SKM-1 (cell line): Measurements from ENCODE around the gene VSIG1.

Experiments used
- DNase-seq: peaks from one replicate; lab custom pipeline; 2025; ENCODE audit not compliant: unreplicated experiment; lab: John Stamatoyannopoulos, UW

The VSIG1 gene

GRCh38 chrX:108044554-108045256 lies at the start of gene VSIG1:
Gene VSIG1, plus strand, starts transcription at chrX:108045065. Its CDS starts 66 bp downstream, at chrX:108045131.
- DNase-seq, result no peak

GRCh38 chrX:107996124-107996523 lies 48.7 kb upstream of the VSIG1 start:
- no peak for DNase-seq

GRCh38 chrX:108000751-108001150 lies 44.1 kb upstream of the VSIG1 start:
- no peak for DNase-seq

- DNase-seq, result no peak
These were observed 43.5 kb upstream of the VSIG1 start for GRCh38 chrX:108001218-108001814.

DNA sequence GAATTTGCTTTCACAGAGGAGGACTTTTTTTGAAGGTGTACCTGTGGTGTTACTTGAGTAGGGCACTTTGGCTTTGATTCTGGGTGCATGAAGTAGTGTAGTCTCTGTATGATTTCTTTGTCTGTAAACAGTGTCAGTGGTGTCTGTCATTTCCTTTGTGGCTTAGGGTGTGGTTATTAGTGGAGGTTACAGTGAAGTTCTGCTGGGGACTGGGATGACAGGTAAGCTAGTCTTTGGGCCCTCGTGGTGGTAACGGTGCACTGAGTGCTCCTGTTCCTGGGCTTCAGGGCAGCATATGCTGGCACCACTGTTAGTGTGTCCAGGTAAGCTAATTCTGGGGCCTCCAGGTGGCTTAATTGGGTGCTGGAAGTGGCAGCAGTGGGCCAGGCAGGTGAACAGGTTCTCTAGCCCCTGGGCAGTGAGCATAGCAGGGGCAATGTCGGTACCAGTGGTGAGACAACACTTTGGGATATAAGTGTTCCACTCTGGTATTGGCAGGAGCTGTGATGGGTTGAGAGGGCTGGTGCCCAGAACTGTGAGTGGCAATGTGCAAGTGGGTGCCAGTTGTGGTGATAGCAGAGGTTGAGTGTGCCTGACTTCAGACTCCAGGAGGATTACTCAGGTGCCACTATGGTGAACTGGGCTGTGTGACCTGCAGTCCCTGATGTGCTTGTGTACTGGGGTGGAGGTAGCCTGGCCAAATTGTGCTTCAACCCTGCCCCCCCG lies 26.0 kb upstream of the VSIG1 start:
- DNase-seq, result no peak

DNA sequence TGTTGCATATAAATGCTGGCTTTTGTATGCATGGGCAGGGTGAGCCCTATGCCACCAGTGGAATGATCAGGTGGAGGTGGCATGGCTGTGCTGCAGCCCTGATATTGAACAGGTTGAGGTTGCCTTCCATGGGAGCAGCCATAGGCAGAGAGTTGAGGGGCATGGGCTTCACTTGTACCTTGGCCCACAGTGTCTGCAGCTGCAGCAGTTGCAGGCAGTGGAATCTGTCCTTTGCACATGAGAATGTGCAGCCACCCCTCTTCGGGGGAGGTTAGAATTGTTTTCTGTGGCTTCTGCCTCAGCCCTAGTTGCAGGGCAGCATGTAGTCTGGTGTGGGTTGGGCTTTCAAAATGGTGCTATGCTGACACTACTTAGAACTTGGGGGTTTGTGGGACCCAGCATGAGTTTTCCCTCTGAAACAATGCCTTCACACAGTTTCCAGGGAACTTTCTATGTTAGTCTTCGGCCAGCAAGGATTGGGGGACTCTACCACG lies 25.4 kb upstream of the VSIG1 start:
- no peak for DNase-seq

GRCh38 chrX:108020631-108021030 lies 24.2 kb upstream of the VSIG1 start:
- DNase-seq, result no peak

DNA sequence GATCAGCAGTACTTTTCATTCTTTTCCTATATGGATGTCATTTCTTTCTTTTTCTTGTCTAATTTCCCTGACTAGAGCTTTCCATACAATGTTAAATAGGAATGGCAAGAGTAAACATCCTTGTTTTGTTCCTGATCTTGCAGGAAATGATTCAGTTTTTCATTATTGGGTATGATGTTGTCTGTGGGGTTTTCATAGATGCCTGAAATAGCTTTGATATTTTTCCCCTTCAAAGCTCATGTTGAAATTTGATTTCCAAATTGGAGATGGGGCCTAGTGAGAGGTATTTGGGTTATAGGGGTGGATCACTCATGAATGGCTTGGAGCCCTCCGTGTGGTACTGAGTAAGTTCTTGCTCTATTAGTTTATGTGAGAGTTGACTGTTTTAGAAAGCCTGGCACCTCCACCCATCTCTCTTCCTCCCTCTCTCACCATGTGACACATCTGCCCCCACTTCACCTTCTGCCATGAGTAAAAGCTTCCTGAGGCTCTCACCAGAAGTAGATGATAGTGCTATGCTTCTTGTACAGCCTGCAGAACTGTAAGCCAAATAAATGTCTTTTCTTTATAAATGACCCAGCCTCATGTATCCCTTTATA lies 22.3 kb upstream of the VSIG1 start:
- DNase-seq, result no peak

- no peak for DNase-seq
These were observed 19.5 kb upstream of the VSIG1 start for GRCh38 chrX:108025376-108025775.

DNA sequence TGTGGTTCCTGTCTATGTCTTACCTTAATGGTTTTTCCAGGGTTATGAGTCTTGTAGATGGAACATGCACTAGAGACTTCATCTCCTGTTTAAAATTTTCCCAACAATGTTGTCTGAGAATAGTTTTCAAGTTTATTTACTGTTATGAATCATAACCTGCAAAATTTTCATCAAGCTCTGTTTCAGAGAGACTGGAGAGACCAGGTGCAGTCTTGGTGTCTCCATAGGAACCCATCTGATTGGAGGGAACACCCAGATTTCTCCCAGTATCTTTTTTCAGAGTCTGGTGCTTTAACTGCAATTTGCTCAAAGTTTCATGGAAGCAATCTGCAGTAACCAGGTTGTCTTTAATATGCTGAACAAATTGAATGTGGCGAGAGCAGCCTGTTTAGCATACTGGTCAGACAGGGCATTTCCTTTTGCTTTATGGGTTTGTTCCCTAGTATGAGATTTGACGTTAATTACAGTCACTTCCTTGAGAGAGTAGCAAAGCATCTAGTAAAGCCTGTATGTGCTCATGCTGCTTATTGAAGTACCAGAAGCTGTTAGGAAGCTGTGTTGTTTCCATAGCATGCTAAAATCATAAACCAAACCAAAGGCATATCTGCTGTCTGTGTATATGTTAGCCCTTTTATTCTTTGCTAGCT lies 18.8 kb upstream of the VSIG1 start:
- no peak for DNase-seq

GRCh38 chrX:108028854-108029253 lies 16.0 kb upstream of the VSIG1 start:
- no peak for DNase-seq

GRCh38 chrX:108029928-108030711 lies 14.7 kb upstream of the VSIG1 start:
- no peak for DNase-seq

DNA sequence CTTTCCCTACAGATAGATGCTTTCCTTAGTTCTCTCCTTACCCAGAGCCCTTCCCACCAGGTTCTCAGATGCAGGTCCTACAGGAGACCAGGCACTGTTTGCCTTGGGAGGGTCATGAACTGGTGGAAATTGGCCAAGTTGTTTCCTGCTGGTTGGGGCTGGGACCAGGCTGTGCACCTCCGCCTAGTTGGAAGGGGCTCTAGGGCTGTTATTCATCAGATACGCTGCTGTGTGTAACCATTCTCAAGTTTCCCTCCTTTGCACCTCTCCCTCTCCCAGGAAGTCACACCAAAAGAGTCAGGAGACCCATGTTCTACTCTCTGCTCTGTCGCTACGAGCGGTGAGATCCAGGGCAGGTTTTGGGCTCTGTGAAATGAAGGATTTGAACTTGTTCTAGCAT lies 11.9 kb upstream of the VSIG1 start:
- DNase-seq, result no peak

GRCh38 chrX:108033890-108034289 lies 11.0 kb upstream of the VSIG1 start:
- DNase-seq, result no peak

DNA sequence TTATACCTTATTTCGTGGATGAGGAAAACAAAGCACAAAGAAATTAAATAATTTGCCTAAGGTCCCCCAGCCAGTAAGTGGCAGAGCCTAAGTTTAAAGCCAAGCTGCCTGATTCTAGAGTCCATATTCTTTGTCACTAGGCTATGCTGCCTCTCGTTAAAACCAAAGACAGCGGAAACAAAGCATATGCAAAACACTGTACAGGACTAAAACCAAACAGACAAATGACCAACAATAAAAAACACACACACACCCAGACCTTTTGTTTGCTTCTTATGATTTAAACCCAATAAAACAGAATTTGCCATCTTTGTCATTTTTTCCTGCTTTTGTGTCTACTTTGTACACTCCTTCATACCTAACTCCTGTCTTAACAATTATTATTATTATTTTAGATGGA lies 10.1 kb upstream of the VSIG1 start:
- DNase-seq, result no peak

DNA sequence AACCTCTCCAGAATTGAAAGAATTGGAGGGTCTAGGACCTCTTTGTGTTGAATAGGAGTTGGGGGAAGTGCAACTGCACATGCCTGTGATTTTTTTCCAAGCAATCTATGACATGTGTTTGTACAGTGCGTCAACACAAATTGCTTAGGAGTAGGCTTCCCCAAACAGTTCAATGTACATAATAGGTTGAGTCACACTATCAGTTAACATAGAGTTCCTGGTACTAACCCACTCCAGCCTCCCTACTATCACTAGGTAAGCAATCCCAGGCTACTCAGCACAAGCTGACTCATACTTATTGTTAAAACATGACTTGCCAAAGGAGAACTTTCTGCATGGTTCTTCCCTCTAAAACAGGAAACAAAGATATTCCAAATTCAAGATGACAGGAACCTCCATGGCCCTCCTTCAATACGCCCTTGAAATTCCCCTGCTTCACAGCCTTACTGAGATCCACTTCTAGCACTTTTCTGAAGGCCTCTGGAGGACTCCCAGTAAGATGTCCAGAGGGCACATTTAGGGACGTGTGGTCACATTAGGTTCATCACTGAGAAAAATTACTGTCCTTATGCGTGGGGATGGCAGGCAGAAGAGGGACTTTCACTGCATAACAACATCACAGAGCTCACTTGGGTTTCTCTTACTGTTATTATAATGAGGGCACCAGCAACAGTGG lies 8.4 kb upstream of the VSIG1 start:
- DNase-seq, result no peak

GRCh38 chrX:108049649-108050048 lies 4.8 kb downstream of the VSIG1 start:
- DNase-seq, result no peak

DNA sequence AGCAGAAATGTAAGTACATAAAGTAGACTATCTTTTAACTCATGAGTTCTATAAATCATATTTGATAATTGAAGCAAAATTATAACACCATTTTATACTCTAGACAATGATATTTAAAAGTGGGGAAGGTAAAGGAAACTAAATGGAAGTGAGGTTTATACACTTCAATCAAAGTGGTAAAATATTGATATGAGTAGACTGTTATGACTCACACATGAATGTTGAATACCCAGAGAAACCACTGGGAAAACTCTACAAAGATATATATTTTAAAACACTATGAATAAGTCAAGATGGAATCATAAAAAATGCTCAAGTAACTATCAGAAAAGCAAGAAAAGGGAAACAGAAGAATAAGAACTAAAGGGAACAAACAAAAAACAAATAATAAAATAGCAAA lies 8.4 kb downstream of the VSIG1 start:
- DNase-seq, result no peak

DNA sequence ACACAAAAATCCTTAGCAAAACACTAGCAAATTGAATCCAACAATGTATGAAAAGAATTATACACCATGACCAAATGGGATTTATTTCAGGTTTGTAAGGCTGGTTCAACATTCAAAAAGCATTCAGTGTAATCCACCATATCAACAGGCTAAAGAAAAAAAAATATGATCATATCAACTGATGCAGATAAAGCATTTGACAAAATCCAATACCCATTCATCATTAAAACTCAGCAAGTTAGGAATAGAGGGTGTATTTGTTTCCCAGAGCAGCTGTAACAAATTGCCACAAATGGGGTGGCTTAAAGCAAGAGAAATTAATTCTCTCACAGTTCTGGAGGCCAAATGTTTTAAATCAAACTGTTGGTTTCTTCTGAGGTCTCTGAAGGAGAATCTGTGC lies 10.7 kb downstream of the VSIG1 start:
- DNase-seq, result no peak

- DNase-seq, result no peak
These were observed 14.9 kb downstream of the VSIG1 start for GRCh38 chrX:108059801-108060200.
